ENCODE measurements around the gene TMEM250.
"Not testable (repeated sequence)": the region's sequence is repeated elsewhere in the genome, so short reads cannot be mapped to it uniquely, and the experiment has no call there.

Gene TMEM250

GRCh38 chr9:136118320-136119060 is at the start of gene TMEM250:
Gene TMEM250 (minus strand): TSS chr9:136118875. CDS start chr9:136116900, 1,975 bp downstream.
- intact Hi-C loops (cut with DNase I): loop anchor here (2.0 to 10.0 kb wide), 2 partner anchors 66 to 126 kb away; partner anchors contain the start of gene QSOX2
- DNase-seq: peak; percentile 71 to 97 (median 93)

DNA sequence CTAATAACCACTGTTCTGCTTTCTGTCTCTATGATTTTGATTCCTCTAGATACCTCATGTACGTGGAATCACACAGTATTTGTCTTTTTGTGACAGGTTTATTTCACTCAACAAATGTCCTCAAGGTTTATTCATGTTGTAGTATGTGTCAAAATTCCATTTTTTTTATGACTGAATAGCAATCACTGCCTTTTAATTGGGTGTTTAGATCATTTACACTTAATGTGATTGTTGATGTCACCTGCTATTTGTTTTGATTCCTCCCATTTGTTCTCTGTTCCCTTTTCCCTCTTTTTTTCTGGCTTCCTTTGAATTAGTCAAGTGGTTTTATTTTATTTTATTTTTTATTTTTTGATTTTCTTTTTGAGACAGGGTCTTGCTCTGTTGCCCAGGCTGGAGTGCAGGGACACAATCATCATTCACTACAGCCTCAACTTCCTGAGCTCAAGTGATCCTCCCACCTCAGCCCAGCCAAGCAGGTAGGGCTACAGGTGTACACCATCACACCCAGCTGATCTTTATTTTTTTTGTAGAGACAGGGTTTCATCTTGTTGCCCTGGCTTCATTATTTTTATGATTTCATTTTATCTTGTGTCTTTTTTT is 44.7 kb upstream of the TMEM250 start:
- DNase-seq: no peak
- intact Hi-C loops (cut with DNase I): no loop called here

GRCh38 chr9:136160995-136161610 is 42.4 kb upstream of the TMEM250 start:
- intact Hi-C loops (cut with DNase I): no loop called here
- DNase-seq: no peak

- no peak for DNase-seq
- intact Hi-C loops (cut with DNase I): no loop called here
Observed at GRCh38 chr9:136160381-136160841, 41.7 kb upstream of the TMEM250 start.

- no peak for DNase-seq
- intact Hi-C loops (cut with DNase I): no loop called here
Observed at GRCh38 chr9:136159851-136160250, 41.2 kb upstream of the TMEM250 start.

- DNase-seq: no peak
- intact Hi-C loops (cut with DNase I): no loop called here
Observed at GRCh38 chr9:136157477-136158265, 39.0 kb upstream of the TMEM250 start.

GRCh38 chr9:136156209-136157120 is 37.8 kb upstream of the TMEM250 start:
- intact Hi-C loops (cut with DNase I): no loop called here
- no peak for DNase-seq

DNA sequence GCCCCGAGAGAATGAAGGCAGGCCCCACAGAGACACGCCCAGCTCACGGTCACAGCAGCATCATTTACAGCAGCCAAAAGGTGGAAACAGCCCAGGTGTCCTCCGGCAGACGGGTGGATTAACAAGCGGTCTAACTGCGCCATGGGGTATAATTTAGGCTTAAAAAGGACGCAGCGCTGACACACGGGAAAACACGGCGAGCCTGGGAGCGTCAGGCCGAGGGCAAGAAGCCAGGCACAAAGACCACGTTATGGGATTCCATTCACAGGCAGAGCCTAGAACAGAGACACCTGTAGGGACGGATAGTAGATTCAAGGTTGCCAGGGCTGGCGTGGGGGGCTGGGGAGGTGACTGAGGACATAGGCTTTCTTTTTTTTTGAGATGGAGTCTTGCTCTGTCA is 36.9 kb upstream of the TMEM250 start:
- intact Hi-C loops (cut with DNase I): no loop called here
- DNase-seq: no peak

DNA sequence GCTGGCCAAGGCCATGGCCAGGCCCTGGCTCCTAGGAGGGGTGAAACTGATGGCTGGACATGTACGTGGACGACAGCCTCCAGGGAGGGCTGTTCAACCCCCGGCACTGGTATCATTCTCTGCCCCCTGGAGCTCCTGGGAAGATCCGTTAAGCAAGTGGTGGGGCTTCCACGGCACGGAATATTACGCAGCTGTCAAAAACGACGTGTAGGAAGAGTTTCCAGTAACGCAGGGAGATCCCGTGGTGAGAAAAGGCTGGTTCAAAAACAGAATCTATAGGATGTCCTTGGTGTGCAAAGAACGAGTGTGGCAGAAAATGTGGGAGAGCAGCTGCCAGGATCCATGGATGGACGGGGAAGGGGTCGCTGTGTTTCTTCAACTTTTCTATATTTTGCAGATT is 36.3 kb upstream of the TMEM250 start:
- intact Hi-C loops (cut with DNase I): no loop called here
- no peak for DNase-seq

DNA sequence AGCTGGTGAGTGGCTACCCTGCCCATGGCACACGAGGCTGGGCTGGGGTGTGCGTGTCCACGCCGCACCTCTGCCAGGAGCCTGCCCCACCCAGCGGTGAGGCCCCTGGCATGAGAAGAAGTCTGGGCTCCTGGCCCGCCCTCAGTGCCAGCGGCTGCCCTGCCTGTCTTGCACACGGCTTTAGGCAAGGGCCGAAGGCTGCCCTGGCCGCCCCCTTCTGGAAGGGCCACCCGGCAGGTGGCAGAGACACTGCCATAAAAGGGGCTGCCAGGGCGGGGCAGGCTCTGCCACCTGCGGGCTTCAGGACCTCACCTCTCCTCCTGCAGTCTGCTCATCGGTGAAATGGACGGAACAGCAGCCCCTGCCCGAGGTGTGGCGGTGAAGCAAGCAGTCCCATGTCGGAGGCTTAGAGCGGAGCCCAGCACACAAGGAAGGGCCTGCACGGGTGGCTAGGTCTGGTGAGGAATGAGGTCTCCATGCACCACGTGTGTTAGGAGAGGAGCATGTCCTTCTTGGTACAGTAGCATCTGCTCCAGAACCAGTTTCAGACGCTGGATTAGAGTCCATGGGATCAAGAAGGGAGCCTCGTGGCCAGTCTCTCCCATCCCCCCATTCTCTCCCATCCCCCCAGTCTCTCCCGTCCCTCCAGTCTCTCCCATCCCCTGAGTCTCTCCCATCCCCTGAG is 34.8 kb upstream of the TMEM250 start:
- intact Hi-C loops (cut with DNase I): no loop called here
- DNase-seq: no peak

DNA sequence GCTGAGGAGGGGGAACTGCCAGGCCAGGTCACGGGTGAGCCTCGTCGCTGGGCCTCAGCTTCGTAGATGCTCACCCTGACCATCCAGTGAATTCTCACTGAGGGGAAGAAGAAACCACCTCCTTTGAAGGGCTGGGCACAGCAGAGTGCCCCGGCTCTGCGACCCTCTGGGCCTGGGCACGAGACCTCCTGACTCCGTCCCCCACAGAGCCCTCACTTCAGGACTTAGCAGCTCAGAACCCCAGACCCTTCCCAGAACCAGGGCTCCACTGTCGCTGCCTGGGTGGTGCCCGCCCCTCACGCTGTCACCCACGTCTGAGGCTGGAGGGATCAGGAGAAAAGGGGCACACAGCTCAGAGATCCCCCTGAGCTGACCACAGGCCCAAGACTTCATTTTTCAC is 34.3 kb upstream of the TMEM250 start:
- DNase-seq: no peak
- intact Hi-C loops (cut with DNase I): no loop called here

DNA sequence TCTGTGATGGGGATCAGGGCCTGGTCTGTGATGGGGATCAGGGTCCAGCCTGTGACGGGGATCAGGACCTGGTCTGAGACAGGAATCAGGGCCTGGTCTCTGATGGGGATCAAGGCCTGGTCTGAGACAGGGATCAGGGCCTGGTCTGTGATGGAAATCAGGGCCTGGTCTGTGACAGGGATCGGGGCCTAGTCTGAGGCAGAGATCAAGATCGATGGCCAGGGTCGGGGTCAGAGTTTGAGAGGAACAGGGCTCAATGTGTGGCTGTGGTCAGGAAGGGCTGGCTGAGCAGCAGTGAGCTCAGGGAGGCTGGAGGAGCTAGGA is 33.8 kb upstream of the TMEM250 start:
- intact Hi-C loops (cut with DNase I): no loop called here
- DNase-seq: no peak

GRCh38 chr9:136151848-136152542 is 33.3 kb upstream of the TMEM250 start:
- DNase-seq: no peak
- intact Hi-C loops (cut with DNase I): no loop called here

GRCh38 chr9:136151214-136151804 is 32.6 kb upstream of the TMEM250 start:
- DNase-seq: peak in 3 of 42 donors; percentile 16 to 28 (median 21)

DNA sequence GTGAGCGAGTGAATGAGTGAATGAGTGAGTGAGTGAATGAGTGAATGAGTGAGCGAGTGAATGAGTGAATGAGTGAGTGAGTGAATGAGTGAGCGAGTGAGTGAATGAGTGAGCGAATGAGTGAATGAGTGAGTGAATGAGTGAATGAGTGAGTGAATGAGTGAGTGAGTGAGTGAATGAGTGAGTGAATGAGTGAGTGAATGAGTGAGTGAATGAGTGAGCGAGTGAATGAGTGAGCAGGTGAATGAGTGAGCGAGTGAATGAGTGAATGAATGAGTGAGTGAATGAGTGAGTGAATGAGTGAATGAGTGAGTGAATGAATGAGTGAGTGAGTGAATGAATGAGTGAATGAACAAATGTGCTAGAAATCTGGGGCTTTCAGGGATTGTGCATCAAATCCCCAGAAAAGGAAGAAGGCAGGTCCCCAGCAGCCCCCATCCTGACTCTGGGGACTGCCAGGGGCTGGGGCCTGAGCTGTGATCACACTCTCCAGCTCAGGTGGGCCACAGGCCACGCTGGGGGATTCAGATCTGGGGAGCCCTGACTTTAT is 32.1 kb upstream of the TMEM250 start:
- DNase-seq; intact Hi-C loops (cut with DNase I): not testable (repeated sequence)

More at GRCh38 chr9:136151214-136151804, 32.6 kb upstream of the TMEM250 start:
- intact Hi-C loops (cut with DNase I): no loop called here

- intact Hi-C loops (cut with DNase I): no loop called here
- DNase-seq: no peak
Observed at GRCh38 chr9:136149853-136150252, 31.2 kb upstream of the TMEM250 start.

GRCh38 chr9:136149337-136149736 is 30.7 kb upstream of the TMEM250 start:
- DNase-seq: no peak
- intact Hi-C loops (cut with DNase I): no loop called here
